HG02642 (cell line): ENCODE data around the gene RCSD1.
"Not testable (repeated sequence)": the region's sequence is repeated elsewhere in the genome, so short reads cannot be mapped to it uniquely, and the experiment has no call there.

ENCODE experiments used
- ATAC-seq: cut with Tn5 transposase; IDR thresholded peaks from one replicate; pipeline ENCODE4 v1.9.1; 2021; ENCODE audit warnings: mild to moderate bottlenecking; ENCODE audit not compliant: unreplicated experiment, poor library complexity

The RCSD1 gene

DNA sequence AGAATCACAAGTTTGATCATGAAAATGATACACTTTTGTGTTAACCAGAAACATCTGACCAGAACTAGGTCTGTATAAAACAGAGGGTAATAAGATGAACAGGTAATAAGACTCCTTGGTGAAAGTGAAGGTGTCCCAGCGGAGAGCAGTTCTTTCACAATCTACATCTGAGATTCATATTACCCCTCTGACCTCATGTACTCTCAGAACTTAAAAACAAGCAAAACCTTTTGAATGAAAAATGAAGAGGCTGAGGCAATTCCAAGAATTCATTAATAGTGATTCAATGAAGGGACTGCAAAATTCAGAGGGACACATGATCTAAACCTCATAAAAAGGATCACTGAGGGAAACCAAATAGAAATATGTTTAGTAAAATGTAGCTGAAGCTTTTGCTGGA lies 80.8 kb downstream of the RCSD1 start:
- ATAC-seq, result no peak

DNA sequence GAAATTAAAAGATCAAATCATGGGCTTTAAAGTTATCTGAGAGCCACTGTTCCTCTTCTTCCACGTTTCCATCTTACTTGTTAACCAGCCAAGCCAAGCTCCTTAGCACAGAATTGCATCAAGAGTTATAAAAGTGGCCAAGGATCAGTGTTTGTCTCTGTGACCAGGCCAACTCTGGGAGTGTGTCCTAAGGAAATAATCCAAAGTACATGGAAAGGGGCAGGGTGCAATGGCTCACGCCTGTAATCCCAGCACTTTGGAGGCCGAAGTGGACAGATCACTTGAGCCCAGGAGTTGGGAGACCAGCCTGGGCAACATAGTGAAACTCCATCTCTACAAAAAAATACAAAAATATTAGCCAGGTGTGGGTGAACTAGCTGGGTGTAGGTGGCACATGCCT lies 81.8 kb downstream of the RCSD1 start:
- ATAC-seq, result no peak

DNA sequence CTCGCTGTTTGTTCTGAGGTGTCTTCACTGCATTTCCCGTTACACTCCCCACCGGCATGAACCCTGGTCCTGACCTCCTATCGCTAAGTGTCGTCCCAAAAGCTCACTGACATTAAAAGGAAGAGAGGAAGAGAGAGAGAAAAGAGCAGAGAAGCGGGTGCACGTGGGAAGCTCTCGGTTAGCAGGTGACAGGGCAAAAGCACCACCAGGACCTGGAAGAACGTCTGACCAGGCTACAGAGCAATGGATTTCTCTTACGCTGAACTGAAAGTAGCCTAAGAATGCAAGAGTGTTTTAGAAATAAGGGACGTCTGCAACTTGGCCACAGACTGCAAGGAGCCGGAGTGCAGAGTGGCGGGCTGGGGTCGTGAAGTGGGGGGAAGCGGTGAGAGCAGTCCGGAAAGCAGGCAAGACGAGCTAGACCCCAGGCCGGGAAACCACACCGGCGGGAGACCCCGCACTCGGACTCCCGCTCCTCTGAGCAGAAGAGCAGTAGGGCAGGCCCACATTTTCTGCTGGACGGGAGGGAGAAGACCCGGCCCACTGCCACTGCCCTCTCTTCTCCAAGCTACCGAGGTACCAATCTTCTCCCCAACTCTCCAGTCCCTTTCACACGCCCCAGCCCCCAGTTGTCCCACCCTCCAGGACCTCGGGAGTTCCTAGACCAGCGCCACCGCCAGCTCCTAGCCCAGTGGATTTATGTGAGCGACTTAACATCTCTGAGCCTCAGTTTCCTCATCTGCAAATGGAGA lies 83.5 kb downstream of the RCSD1 start:
- no peak for ATAC-seq

DNA sequence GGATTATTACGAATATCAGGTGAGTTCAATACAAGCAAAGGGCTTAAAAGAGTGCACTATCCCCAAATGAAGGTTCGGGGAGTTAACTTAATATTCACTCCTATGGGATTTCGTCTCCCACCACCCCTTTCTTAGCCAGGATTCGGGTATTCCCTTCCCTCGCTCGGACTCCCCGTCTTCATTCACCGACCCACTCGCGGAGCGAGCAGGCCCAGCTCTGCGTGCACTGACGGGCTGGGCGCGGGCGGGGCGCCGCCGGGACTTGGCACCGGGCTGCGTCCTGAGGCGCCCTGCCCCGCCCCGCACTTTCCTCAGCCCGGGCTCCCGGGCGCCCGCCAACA lies 84.0 kb downstream of the RCSD1 start:
- ATAC-seq, result peak; percentile 63

DNA sequence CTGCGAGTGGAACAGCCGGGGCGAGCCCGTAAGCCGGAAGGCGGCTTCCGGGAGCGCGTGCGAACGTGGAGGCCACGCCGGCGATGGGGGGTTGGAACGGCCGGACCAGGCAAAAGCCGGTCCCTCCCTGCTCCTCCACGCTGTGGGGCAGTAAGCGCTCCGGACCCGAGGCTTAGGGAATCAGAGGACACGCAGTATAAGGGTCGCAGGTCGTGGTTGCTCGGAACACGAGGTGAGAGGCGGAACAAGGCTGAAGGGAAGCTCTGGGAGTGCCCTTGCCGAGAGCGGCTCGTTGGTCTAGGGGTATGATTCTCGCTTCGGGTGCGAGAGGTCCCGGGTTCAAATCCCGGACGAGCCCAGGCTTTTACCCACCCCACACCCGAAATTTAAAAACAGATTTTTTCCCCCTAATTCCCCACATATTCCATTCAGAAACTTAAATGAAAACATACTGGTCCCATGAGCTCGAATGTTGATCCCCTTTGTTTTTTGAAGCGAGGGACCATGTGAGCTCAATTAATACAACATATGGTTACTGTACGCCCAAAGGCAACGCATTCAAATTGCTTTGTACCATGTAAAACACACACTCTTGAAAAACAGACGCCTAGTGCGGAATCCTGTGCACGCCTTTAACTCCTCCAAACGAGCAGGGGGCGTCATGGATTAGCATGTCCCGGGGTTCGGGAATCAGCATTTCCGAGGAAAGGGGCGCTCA lies 84.6 kb downstream of the RCSD1 start:
- ATAC-seq, result peak; percentile 57

DNA sequence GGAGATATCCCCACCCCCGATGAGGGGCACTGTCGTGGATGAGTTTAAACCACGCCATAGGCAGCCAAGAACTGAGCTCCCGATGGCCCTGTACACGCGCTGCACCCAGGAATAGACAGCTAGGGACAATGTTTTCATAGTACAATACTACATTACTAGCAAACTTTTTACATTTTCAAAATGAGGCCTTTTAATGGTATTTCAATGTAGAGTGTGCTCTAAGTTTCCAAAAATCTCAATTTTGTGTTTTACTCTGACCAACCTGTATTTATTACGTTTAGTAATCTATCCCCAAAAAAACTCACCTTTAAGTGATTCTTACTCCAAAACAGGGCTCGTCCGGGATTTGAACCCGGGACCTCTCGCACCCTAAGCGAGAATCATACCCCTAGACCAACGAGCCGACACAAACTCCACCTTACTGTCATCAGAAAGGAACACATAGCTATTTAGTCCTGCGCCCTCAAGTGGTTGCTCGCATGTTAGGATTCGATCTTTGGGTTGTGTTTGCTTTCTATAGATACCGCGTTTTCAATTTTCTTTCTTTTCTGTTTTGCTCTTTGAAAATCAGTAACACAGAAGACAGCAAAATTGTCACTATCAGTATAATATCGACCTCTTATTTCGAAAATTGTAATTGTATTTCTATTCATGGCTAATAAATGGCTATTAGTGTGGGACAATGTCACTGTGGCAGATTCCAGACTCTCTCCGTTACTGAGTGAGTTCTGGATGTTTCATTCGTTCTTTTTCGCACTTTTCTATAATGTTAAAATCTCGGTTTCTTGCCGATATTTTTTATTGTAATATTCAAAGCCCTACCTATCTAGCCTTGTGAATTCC lies 85.3 kb downstream of the RCSD1 start:
- peak; percentile 43 for ATAC-seq

DNA sequence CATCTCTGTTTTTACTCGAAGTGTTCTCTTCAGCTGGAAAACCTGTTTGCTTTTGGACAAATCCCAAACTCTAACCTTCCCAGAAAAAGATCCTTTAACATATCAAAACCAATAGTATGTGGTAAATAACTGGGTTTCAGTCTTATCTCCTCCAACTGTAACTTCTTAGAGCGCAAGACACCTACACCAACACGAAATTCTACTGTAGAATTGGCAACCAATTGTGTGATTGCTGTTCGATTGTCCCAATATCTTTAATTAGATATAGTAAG lies 85.9 kb downstream of the RCSD1 start:
- ATAC-seq, result no peak

DNA sequence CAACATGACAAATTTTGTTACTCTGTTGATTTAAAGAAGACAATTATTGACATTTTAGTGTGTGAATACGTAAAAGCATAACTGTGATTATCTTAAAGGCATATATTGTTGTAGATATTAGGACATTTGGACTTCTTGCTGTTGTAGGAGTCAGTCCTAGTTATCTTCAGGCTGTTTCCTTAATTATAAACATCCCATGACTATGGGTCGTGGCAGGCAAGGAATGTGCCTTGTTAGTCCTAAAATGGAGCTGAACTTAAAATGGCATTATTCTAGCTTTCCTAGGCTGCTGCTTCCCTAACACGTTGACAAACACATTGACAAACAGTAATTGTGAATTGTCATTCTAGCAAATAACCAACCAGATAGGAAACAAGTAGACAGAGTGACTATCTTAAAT lies 87.3 kb downstream of the RCSD1 start:
- ATAC-seq, result no peak

DNA sequence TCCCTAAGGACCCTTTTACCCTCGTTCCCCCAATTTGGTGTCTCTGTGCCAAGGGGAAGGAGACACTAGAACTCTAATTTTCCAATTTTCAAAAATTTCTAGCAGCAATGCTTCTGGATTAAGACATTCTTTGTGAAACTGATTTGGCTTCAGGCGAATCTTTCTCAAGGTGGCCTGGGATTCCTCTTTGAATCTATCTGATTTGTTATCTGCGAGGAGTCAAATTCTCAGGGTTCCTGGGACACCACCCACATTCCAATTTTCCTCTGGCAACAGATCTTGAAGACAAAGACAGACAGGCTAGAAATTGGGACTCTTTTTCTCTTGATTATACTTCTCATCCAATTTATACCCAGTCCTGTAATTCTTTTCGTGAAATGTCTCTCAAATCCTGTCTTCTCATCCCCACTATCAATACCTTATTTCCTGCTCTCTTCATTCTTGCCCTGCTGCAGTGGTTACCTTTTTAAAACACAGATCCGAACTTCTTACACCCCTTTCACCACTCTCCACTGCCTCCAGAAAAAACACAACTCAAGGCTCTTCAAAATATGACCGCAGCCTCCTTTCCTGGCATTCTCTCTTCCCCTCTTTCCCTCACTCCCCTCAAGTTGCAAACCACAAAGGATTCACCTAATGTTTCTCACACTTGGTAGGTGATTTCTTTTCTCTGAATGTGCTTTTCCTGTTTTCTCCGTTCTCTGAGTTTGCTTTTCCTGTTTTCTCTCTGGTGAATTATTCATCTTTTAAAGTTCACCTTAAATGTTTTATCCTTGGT lies 89.1 kb downstream of the RCSD1 start:
- no peak for ATAC-seq

DNA sequence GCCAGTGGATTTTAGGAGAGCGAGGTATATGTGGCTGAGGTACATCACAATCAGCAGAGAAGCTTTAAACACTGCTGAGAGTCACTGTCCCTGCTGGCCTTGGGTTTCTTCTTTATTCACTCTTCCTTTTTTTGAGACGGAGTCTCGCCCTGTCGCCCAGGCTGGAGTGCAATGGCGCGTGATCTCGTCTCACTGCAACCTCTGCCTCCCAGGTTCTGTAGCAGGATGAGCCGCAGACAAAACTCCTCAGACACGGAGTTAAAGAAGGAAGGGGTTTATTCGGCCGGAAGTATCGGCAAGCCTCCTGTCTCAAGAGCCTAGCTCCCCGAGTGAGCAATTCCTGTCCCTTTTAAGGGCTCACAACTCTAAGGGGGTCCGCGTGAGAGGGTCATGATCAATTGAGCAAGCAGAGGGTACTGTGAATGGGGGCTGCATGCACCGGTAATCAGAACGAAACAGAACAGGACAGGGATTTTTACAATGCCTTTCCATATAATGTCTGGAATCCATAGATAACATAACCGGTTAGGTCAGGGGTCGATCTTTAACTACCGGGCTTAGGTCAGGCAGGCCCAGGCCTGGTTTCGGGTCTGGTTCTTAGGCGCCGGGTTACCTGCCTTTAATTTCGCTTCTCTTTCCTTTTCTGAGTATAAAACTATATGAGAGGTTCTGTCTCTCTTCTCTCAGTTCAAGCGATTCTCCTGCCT lies 89.8 kb downstream of the RCSD1 start:
- ATAC-seq, result not testable (repeated sequence)

DNA sequence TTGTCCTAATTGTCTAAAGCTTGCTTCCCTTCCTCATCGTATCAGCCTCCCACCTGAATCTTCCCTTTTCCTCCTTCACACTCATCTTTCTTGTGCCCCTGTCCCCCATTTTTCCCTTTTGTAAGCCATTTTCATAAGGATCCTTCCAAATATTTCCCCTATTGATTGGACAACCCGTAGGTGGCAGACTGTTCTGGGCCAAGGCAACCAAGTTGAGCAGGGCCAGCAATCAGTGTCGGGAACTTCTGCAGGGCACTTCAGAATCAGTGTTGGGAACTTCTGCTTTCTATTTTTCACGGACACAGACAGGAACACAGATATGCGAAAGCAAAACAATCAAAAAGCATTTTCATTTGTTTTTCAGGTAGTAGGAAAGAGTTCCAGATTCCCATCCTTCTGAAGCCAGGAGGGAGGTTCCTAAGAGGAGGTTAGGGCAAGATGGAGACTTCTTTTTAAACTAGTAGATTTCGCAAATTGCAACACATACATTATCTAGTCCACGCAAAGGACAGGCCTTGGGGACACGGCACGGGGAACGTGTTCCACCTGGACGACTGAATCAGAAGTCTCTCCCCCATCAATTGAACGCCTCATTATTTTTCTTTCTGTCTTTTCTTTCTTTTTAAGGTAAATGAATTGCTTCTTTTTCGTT lies 91.1 kb downstream of the RCSD1 start:
- ATAC-seq, result no peak

DNA sequence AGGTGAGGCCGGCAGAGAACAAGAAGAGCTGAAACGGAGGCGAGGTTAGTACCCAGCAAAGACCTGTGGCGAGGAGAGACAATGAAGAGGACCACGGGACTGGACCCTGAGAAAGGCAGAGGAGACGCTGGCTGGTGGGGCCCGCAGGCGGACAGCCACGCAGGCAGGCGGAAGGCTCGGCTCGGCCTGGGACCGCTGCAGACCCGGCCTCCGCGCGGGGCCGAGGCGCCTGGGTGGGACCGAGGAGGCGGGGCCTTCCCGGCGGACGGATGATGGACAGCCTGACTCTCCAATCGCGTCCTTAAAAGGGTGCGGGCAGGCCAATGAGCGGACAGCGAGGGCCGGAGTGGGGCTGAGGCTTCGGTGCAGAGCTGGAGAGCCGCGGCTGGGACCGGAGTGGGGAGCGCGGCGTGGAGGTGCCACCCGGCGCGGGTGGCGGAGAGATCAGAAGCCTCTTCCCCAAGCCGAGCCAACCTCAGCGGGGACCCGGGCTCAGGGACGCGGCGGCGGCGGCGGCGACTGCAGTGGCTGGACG lies 91.7 kb downstream of the RCSD1 start, which contains the start of gene MPZL1:
TSS of gene MPZL1 (plus strand) at position 366 of the 535 bp plus-strand sequence. CDS start 170 bp downstream, outside the sequence.
- ATAC-seq, result peak; percentile 95

DNA sequence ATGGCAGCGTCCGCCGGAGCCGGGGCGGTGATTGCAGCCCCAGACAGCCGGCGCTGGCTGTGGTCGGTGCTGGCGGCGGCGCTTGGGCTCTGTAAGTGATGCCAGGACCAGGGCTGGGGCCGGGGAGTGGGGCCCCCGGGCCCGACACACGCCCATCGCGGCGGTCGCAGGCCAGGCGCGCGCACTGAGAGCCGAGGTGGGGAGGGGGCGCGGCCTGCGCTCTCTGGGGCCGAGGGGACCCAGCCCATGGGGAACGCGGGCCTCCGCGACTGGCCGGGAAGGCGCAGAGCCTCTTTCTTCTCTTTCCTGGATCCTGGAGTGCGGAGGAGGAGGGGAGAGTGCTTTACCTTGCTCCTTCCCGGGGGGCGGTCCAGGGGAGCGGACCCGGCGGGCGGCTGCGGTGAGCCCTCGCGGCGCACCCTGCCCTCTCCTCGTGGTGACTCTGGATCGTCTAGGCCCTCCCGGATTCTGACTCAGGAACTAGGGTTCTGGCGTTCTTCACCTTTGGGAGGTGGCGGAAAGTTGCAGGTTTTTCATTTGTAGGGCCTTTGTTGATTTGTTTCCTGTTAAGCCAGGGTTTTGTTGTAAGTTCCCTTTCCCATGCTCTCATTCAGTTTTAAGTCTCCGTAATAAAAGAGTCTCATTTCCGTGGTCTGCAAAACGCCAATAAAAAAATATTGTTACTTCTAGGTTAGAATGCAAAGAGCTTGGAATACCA lies 92.3 kb downstream of the RCSD1 start:
- ATAC-seq, result peak; percentile 42

DNA sequence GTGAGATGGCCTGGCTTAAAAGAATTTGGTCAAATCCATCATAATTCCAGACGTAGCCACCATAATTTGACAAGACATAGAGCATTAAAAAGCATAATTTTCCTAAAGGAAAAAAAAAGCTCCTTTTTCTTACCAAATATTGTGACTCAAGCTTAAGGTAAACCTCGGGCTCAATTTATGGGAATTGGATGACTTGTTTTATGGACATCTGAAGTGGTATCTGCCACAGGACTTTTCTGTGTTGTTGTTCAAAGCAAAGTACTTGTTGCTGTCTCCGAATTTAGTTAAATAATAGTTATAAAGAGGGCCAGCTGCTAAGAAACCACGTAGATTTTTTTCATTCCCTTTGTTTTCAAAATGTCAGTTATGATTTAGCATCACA lies 92.8 kb downstream of the RCSD1 start:
- ATAC-seq, result no peak

DNA sequence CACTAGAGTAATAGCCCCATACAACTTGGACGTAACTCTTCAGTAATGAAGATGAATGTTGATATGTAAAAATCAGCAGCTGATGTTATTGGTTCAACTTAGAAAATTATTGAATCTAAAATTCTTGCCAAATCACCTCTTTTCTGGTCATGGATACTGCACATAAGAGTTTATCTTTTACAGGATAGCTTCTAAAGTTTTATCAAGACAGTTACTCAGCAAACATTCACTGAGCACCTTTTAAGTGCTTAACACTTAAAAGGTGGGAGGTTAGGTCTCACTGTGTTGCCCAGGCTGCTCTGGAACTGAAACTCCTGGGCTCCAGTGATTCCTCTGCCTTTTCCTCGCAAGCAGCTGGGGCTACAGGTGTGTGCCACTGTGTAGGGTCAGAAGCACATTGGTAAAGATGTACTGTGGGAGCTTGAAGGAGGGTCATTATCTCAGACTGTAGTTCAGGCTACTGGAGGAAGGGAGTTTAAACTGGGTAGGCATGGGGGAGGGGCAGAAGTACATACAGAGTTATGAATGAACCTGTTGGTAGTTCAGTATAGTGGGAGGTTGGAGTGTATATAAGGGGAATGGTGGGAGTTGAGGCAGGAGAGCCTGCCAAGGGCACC lies 93.8 kb downstream of the RCSD1 start:
- no peak for ATAC-seq

DNA sequence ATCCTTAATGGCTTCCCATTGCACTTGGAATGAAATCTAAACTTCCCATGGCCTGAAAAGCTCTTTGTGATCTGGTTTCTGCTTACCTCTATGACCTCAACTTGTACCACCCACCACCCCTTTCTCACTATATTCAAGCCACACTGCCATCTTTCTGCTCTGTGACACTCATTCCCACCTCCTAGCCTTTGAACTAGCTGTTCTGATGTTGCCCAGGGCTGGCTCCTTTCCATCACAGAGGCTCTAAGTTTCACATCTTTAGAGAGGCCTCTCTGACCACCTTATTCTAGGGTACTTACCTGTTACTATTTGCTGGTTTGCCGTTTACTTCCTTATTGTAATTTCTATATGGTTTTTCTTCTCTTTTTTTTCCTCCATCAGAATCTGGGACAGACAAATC lies 96.0 kb downstream of the RCSD1 start:
- ATAC-seq, result no peak

DNA sequence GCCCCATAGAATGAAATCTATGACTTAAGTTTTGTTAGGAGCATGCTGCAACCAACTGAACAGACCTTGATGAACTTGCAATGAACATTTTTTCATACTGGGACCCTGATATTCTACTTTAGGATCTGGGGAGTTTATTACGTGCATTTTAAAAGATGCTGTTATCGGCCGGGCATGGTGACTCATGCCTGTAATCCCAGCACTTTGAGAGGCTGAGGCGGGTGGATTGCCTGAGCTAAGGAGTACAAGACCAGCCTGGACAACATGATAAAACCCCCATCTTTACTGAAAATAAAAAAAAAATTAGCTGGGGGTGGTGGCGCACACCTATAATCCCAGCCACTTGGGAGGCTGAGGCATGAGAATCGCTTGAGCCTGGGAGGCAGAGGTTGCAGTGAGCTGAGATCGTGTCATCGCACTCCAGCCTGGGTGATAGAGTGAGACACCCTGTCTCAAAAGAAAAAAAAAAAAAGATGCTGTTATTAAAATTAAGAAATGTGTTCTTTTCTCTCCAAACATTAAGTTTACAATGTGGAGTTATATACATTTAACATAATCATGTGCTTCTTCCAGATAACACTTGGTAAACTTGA lies 98.9 kb downstream of the RCSD1 start:
- ATAC-seq, result no peak

DNA sequence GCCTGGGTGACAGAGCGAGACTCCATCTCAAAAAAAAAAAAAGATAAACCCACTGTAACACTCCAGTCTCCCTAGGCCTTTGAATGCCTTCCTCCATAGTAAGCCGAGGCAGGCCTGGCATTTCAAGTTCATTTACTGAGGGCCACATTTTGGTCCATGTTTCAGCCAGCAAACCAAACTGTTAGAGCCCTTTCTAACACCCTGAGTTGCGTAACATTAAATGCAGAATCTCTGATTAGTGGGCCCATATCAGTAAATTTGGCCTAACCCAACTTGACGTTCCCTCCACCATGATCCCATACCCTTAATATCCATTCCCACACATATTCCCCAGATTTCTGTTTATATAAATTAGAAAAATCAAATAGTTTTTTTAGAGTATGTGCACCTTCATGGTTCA lies 104.2 kb downstream of the RCSD1 start:
- ATAC-seq, result no peak
